ENCODE results near the gene TULP4. TPM values are rescaled to one million over a fixed set of nuclear protein-coding genes. Genes with fewer than 3 reads are reported as not detected.
"Not testable (repeated sequence)": the region's sequence is repeated elsewhere in the genome, so short reads cannot be mapped to it uniquely, and the experiment has no call there.

The TULP4 gene
- total RNA-seq, 1 donor: 105 TPM

- Histone ChIP-seq H3K27me3 (ENCODE audit: insufficient read depth, low read length) (no peaks in the 10 kb centered on the region), H3K9me3 (ENCODE audit: low read depth, low read length) (no peaks in the 10 kb centered on the region), H3K4me1 (ENCODE audit: insufficient read depth, low read length) (peaks cover 7% of the 10 kb centered on the region), H3K4me3 (ENCODE audit: low read length) (no peak overlapping the region)
Measured at GRCh38 chr6:158333094-158333493, 20.8 kb downstream of the TULP4 start.

- no peaks in the 10 kb centered on the region for H3K27me3 ChIP-seq (ENCODE audit: insufficient read depth, low read length)
- no peak overlapping the region for H3K4me3 ChIP-seq (ENCODE audit: low read length)
- no peaks in the 10 kb centered on the region for H3K9me3 ChIP-seq (ENCODE audit: low read depth, low read length)
- H3K4me1 ChIP-seq (ENCODE audit: insufficient read depth, low read length): no peaks in the 10 kb centered on the region
Measured at GRCh38 chr6:158334534-158334933, 22.3 kb downstream of the TULP4 start.

- Histone ChIP-seq H3K4me1 (ENCODE audit: insufficient read depth, low read length) (no peaks in the 10 kb centered on the region), H3K4me3 (ENCODE audit: low read length) (no peak overlapping the region), H3K9me3 (ENCODE audit: low read depth, low read length) (no peaks in the 10 kb centered on the region), H3K27me3 (ENCODE audit: insufficient read depth, low read length) (no peaks in the 10 kb centered on the region)
Measured at GRCh38 chr6:158337332-158337731, 25.1 kb downstream of the TULP4 start.

- Histone ChIP-seq H3K27me3 (ENCODE audit: insufficient read depth, low read length) (no peaks in the 10 kb centered on the region), H3K4me1 (ENCODE audit: insufficient read depth, low read length) (no peaks in the 10 kb centered on the region)
Measured at GRCh38 chr6:158338311-158339112, 26.2 kb downstream of the TULP4 start.

GRCh38 chr6:158339197-158339596 lies 26.9 kb downstream of the TULP4 start:
- H3K4me3 ChIP-seq (ENCODE audit: low read length); H3K4me1 ChIP-seq (ENCODE audit: insufficient read depth, low read length): not testable (repeated sequence)

More at GRCh38 chr6:158338311-158339112, 26.2 kb downstream of the TULP4 start:
- Histone ChIP-seq H3K9me3 (ENCODE audit: low read depth, low read length) (no peaks in the 10 kb centered on the region), H3K4me3 (ENCODE audit: low read length) (no peak overlapping the region)

GRCh38 chr6:158340252-158340651 lies 28.0 kb downstream of the TULP4 start:
- Histone ChIP-seq H3K9me3 (ENCODE audit: low read depth, low read length) (no peaks in the 10 kb centered on the region), H3K4me1 (ENCODE audit: insufficient read depth, low read length) (no peaks in the 10 kb centered on the region), H3K27me3 (ENCODE audit: insufficient read depth, low read length) (no peaks in the 10 kb centered on the region), H3K4me3 (ENCODE audit: low read length) (no peak overlapping the region)

More at GRCh38 chr6:158339197-158339596, 26.9 kb downstream of the TULP4 start:
- not testable (repeated sequence) for H3K9me3 ChIP-seq (ENCODE audit: low read depth, low read length); H3K27me3 ChIP-seq (ENCODE audit: insufficient read depth, low read length)

GRCh38 chr6:158344534-158344933 lies 32.3 kb downstream of the TULP4 start:
- no peaks in the 10 kb centered on the region for H3K27me3 ChIP-seq (ENCODE audit: insufficient read depth, low read length)
- H3K9me3 ChIP-seq (ENCODE audit: low read depth, low read length): no peaks in the 10 kb centered on the region
- no peak overlapping the region for H3K4me3 ChIP-seq (ENCODE audit: low read length)
- no peaks in the 10 kb centered on the region for H3K4me1 ChIP-seq (ENCODE audit: insufficient read depth, low read length)

GRCh38 chr6:158345444-158345843 lies 33.2 kb downstream of the TULP4 start:
- H3K4me3 ChIP-seq (ENCODE audit: low read length); H3K4me1 ChIP-seq (ENCODE audit: insufficient read depth, low read length); H3K9me3 ChIP-seq (ENCODE audit: low read depth, low read length); H3K27me3 ChIP-seq (ENCODE audit: insufficient read depth, low read length): not testable (repeated sequence)

GRCh38 chr6:158347335-158347734 lies 35.1 kb downstream of the TULP4 start:
- H3K4me3 ChIP-seq (ENCODE audit: low read length): no peak overlapping the region
- no peaks in the 10 kb centered on the region for H3K4me1 ChIP-seq (ENCODE audit: insufficient read depth, low read length)
- no peaks in the 10 kb centered on the region for H3K27me3 ChIP-seq (ENCODE audit: insufficient read depth, low read length)
- no peaks in the 10 kb centered on the region for H3K9me3 ChIP-seq (ENCODE audit: low read depth, low read length)

GRCh38 chr6:158348737-158349504 lies 36.7 kb downstream of the TULP4 start:
- not testable (repeated sequence) for H3K4me1 ChIP-seq (ENCODE audit: insufficient read depth, low read length); H3K27me3 ChIP-seq (ENCODE audit: insufficient read depth, low read length); H3K4me3 ChIP-seq (ENCODE audit: low read length); H3K9me3 ChIP-seq (ENCODE audit: low read depth, low read length)

- H3K9me3 ChIP-seq (ENCODE audit: low read depth, low read length); H3K27me3 ChIP-seq (ENCODE audit: insufficient read depth, low read length); H3K4me3 ChIP-seq (ENCODE audit: low read length); H3K4me1 ChIP-seq (ENCODE audit: insufficient read depth, low read length): not testable (repeated sequence)
Measured at GRCh38 chr6:158349505-158350275, 37.4 kb downstream of the TULP4 start.

GRCh38 chr6:158350731-158351130 lies 38.5 kb downstream of the TULP4 start:
- not testable (repeated sequence) for H3K27me3 ChIP-seq (ENCODE audit: insufficient read depth, low read length); H3K9me3 ChIP-seq (ENCODE audit: low read depth, low read length); H3K4me3 ChIP-seq (ENCODE audit: low read length); H3K4me1 ChIP-seq (ENCODE audit: insufficient read depth, low read length)

GRCh38 chr6:158353883-158354877 lies 41.9 kb downstream of the TULP4 start:
- H3K4me3 ChIP-seq (ENCODE audit: low read length): no peak overlapping the region
- H3K9me3 ChIP-seq (ENCODE audit: low read depth, low read length): no peaks in the 10 kb centered on the region
- no peaks in the 10 kb centered on the region for H3K27me3 ChIP-seq (ENCODE audit: insufficient read depth, low read length)
- peaks cover 9% of the 10 kb centered on the region for H3K4me1 ChIP-seq (ENCODE audit: insufficient read depth, low read length)
